ENCODE results near the gene TBC1D22A.
"Not testable (repeated sequence)": the region's sequence is repeated elsewhere in the genome, so short reads cannot be mapped to it uniquely, and the experiment has no call there.

The TBC1D22A gene

DNA sequence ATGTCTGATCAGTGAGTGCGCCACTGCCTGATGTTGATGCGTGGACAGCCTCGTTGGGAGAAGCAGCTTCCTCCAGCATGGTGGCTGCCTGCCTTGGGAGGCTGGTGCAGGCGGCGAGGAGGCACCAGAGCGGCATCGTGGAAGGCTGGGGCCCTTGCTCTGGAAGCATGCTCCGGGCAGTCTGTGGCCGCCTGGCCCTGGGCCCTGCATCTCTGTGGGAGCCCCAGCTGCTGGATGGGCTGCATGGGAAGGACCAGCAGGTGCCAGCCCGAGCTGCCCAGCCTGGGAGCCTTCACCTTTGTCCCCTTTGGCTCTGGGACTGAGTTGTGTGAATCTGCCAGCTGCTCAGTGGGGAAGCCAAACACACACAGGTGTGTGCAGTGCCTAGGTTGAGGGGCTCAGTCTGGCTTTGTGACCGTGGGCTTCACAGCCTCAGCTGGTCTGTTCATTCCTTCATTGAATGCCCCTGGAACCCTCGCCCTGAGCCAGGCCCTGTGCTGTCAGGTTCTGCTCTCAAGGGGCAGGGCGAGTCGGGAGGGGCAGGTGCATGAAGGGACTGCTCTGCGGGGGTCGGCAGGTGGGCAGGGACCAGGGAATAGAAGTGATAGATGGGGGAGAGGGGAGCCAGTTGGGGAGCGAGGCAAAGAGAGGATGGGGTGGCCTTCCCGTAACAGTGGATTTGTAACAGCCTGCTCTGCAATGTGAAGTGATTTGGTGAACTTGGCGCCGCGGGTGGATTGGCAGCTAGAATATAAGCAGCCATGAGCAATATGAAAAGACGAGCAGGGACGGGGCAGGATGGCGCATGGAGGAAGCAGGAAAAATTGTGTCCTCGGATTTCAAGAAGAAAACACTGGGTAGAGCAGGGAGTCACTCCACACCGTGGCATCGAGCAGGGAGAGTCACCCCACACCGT, 354.2 kb downstream of the TBC1D22A start:
- no peak for DNase-seq

DNA sequence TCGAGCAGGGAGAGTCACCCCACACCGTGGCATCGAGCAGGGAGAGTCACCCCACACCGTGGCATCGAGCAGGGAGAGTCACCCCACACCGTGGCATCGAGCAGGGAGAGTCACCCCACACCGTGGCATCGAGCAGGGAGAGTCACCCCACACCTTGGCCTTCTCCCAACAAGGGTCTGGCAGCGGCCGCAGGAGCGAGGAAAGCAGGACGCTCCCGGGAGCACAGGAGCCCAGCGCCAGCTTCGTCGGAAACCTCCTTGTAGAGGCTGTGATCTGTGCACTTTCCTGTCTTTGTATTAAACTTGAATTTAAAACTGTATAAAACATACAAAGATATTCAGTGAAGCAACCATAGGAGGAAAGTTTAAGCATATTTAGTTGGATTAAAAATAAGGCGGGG, 355.0 kb downstream of the TBC1D22A start:
- not testable (repeated sequence) for DNase-seq

DNA sequence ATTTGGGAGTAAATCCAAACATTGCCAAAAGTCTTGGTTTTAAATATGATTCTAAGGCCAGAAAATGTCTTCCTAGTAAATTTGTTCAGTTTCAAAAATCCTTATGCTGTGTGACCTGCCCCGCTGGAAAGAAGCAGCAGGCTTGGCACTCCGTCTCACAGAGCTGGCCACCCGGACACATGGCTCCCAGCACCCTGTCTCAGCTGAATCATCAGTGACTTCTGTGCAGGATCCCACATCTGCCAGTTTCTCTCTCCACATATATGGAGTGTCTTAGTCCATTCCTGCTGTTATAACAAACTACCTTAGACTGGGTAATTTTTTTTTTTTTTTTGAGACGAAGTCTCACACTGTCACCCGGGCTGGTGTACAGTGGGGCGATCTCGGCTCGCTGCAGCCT, 356.7 kb downstream of the TBC1D22A start:
- DNase-seq = no peak

DNA sequence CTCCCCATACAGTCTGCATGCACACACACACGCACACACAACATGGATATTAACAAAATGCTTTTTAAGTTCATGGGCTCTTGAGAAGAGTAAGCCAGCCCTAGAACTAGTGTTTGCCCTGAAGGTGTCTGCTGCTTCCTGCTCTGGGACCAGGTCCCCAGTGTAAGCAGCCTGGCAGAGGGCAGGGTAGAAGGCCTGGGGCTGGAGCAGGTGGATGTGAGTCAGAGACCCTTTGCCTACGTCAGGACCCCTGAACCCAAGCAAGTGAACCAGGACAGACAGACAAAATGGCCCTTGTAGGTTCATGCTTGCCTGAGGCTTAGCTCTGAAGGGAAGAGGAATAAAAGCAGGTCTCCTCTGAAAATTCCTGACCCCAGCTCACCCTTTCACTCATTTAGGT, 357.9 kb downstream of the TBC1D22A start:
- DNase-seq = no peak

DNA sequence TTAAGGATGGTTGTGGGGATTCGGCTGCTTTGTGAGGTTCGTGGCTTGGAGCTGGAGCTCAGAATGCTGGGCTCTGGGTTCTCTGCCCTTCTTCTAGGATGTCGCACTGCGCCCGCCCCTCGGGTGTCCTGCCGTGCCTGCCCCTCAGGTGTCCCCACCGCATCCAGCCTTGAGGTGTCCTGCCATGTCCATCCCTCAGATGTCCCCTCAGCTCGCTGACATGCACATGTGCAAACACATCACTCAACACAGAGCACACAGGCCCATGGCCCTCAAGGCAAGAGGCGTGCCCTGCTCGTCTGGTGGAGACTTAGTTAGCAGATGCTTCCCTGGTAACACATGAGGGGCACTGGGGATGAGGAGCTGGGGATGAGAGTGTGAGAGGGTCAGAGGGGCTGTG, 359.3 kb downstream of the TBC1D22A start:
- no peak for DNase-seq

DNA sequence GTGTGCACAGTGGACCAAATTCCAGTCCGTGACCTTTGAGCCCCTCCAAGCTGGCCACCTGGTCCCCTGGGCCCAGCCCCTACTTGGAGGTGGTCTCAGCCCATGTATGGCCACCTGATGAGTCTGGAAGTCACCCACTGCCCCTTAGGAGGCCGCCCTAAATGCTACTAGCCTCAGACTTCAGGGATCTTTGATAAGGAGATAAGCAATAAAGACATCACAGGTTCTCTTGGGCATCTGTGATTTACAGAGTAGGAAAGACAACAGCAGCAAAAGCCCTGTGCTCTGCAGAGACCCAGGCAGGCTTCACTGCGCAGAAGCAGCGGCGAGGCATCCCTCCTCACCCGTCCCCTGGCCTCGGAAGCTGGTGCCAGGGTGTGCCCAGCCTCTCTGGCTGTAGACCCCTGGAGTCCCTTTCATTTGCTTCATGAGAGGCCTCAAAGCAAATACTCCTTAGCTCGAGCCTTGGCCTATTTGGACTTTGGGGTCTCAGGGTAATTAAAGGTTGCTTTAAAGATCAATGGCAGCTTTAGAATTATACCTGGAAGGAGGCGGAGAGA, 360.1 kb downstream of the TBC1D22A start:
- DNase-seq = no peak

DNA sequence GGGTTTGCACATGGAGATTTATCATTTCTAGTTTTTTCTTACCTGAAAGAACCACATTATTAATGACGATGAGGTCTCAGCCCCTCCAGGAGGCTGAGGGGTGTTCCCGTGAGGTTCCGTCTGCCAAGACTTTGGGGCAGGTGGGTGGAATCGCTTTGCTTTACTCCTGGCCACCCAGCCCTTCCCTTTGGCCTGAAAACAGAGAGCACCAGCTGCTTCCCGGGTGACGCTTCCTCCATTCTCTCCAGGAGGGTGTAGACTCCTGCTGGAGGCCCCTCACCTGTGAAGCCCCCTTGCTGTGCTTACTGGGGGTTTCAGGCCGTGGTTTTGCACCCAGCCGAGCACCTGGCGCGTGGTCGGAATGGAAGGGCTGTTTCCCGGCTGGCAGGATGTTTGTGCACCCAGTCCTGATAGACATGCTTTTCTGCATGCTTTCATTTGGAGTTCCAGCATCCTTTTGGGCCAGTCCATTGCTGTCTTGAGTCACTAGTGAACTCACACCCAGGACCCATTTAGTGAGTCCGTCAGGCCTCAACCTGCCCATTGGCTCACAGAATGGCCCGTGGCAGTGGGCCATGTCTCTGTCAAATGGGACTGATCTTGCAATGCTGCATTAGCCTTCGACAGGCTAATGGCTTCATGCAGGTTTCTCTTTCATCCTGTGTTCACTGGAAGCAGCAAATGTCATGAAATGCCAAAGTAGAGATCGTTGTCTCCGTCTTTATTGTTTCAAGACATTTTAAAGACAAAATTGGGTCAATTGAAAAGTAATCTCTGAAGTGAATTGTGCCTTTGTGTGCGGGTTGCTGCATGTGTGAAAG, 360.8 kb downstream of the TBC1D22A start:
- no peak for DNase-seq

DNA sequence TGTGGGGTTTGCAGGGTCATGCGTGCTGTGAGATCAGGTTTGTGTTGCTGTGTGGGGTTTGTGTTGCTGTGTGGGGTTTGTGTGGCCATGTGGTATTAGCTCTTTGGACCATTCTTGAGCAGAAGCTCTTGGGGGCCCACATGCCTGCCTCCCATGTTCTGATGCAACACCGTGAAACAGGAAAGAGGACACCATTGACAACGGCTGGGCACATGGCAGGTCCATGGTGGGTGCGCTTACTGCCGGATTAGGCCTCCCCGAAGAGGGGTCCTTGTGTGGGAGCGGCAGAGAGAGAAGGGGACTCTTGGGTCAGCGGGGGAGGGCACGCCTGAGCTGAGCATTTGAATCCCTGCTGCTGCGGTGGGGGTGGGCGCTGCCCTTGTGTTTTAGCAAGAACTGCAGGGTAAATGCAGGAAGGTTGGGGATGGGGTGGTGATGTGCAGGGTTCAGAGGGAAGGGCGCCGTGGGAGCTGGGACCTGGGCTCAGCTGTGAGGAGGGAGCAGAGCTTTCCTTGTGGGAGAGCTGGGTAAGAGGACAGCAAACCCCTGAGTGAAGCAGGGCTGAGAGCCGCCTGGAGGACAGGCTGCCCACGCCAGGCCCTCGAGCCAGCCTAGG, 361.5 kb downstream of the TBC1D22A start:
- no peak for DNase-seq

DNA sequence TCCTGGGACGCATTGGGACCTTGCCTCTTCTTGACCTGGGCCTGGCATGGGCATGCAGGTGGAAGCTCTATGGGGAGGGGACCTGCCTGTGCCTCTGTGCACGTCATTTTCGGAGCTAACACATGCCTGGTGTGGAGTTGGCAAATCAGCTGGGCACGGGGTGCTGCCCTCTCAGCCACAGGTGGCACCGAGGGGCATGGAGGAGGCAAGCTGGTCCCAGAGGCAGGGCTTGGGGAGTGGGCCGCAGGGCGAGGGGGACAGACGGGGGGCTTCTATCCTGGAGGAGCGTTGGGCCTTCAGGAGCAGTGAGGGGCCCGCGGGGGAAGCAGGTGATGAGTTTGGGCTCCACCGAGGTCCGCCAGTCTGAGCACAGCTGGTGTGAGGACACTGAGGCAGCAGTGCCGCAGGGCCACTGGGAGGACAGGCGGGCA, 362.0 kb downstream of the TBC1D22A start:
- no peak for DNase-seq

DNA sequence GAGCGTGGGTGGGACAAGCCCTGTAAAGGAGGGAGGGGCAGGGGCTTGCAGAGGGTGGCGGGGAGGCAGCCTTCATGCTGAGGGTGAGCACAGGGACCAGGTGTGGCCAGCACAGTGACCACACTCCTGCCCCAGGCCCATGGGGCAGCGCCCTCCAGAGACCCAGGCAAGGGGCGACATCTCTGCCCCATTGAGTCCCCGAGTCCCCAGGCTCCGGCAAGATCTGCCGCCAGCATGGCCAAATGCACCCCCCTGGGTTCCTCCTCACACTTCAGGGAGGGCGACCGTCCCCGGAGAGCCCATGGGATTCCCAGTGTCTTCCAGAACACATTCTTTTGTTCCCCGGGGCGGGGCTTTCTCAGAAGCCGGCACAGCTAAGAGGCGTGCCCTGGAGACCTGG, 362.5 kb downstream of the TBC1D22A start:
- no peak for DNase-seq

DNA sequence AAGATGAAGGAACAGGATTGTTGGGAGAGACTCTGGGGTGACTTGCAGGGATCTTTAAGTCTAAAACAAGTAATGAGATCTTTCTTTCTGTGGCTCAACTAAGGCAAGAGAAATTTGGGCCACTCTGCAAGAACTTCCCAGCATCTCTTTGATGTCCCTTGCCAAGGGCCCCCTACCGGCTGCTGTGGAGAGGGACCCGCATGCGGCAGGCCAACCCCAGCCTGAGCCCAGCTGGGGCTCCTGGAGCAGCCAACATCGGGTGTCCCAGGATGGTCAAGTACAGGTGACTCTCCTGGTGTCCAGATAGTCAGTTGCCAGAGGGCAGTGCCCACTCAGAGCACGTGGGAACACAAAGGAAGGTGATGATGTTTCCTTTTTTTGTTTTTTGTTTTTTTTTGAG, 363.2 kb downstream of the TBC1D22A start:
- DNase-seq = no peak

DNA sequence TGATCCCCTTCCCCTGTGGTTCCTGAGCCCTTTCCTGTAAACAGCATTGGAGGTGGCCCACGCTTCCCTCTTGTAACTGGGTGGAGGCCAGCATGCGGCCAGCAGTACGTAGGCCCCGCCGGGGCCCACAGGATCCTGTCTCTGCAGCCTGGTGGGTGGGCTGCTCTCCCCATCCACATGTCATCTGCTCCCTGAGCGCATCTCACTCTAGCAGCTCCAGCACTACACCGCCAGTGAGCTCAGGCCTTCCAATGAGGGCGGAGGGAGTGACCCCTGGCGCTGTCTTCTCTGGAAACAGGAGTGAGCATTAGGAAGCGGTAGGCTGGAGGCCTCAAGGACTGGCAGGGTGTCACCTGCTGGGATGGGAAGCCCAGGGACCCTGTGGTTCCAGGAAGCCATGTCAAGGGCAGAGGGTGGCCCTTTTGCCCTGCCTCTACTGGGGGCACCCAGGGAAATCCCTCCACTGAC, 363.9 kb downstream of the TBC1D22A start:
- DNase-seq = no peak

DNA sequence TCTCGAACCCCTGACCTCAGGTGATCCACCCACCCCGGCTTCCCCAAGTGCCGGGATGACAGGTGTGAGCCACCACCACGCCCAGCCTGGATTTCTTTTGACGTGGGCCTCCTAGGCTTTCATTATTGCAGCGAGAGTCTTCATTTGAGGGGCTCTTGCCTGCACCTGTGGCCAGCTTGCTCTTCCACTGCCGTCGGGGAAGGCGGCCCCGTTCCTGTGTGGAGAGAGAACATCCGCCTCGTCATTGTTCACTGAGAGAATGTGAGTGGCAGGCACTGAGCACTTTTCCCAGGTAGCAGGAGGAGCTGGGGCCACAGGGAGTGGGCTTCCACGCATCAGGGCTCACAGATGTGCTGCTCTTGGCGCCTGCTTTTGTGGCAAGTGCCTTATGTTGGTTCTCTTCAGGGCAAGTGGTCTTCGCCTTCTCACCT, 365.0 kb downstream of the TBC1D22A start:
- DNase-seq = no peak

DNA sequence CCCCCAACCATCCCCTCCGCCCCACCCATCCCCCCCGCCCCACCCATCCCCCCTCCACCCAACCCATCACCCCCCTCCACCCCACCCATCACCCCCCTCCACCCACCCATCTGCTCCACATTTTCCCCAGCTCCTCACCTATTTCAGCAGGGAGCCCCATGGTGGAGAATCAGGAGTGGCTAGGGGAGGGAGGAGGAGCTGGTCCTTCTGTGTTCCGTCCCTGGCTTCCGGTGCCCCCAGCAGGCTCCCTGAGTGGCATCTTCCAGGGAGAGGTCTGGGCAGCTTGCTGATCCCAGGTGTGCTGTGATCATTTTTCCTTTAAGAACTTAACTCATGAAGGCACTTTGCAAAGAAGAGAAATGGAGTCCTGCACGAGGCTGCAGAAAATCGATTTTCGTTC, 365.8 kb downstream of the TBC1D22A start:
- DNase-seq = no peak

DNA sequence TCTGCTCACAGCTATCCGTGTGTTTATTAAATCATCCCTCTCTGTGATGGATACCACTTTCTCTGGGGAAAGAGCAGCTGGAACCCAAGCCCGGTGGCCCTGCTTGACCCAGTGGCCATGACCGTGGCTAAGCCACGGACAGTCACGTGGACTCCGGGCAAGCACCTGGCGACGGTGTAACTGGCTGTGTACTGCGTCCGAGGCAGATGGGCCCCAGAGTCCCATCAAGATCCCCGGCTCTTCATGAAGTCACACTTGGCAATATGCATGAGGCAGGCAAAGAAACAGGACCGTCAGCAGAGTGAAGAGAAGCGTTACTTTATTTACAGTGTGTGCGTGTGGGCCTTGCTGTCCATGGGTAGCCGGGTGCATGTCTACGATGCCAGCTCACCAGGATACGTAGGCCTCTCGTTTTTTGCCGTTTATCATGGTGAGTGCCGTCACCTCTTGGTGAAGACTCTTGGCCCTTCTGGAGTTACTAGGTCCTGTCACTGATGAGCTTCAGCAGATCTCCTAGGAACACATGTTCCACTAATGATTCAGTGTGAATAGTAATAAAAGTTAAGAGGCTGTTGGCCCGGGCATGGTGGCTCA, 366.3 kb downstream of the TBC1D22A start:
- DNase-seq = no peak

DNA sequence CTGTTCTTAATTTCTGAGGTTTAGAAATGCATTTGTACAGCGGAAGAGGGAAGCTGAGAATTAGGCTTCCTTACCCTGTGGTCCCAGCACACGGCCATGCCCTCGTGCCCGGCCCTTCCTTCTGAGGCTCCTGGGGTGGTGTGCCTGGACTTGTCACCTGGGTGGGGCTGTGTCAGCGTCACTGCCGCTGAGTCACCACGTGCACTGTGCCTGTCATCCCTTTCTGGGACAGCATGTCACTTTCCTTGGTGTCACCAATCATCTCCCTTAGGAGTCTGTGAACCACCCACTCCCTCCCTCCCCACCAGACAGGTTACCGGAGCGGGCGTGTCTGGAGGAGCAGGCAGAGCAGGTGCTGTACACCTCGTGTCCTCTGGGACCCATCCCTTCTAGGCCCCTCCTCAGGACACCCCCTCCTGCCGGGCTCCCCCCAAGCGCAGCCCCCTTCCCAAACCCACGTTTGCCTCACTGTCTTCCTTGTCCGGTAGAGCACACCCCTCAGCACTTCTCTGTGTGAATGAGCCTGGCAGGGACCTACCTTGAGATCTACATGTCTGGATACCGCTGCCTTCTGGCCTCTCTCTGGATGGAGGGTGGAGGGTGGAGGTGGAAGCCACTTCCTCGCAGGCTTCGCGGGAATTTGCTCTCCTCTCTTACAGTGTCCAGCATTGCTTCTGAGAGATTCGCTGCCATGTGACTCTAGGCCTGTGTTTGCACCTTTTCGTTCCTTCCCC, 367.6 kb downstream of the TBC1D22A start:
- DNase-seq = no peak

DNA sequence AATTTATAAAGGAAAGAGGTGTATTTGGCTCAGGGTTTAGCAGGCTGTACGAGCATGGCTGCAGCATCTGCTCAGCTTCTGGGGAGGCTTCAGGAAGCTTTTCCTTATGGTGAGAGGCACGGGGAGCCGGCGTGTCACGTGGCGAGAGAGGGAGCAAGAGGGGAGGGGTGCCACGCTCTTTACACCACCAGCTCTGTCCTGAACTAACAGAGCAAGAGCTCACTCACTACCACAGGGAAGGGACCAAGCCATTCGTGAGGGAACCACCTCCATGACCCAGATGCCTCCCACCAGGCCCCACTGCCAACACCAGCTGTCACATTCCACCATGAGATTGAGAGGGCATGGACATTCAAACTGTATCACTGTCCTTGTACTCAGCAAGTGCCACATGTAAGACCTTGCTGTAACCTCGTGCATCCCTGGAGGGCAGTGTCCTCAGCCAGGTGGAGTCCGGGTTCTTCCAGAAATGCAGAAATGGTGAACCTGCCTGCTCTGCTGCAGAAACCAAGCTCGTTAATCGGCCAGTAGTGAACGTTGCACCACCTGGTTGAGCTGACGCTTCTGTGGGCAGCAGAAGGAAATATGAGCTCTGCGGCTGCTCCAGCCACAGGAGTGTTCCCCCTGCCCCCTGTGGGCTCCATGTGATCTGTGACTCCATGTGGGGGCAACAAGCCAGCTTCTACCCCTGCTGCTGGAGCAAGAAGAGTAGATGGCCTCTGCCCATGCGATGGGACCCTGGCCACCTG, 368.6 kb downstream of the TBC1D22A start:
- no peak for DNase-seq

DNA sequence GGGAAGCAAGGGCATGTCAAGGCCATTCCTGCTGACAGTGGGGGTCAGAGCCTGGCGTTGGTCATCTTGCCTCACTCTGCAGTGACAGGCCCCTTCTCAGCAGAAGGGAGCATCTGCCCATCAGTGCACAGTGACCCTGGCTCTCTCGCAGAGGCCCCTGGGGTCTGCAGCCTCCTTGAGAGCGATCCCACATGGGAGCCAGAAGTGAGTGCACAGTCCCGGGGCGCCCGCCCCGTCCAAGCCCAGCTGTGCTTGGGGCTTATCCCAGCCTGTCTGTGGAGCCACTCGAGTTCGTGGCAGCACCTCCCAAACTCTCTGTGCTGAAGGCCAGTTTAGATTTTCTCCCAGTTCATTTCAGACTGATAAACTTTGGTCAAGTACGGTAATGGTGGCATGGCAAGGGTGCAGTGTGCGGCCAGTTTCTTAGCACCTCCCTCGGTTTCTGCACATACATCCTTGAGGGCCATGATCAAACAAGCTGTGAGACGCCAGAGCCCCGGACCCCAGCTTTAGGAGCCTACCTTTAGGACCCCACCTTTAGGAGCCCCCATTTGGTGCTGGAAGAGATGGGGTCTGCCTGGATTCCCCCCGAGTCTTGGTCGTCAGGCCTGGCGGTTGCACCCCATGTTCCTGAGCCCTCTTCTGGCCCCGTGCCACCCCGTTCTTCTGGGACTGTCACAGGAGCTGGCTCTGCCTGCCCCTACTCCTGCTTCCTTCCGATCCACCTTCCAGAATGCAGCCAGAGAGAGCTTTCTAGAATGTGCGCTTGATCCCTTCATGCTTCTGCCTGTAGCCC, 369.4 kb downstream of the TBC1D22A start:
- no peak for DNase-seq

DNA sequence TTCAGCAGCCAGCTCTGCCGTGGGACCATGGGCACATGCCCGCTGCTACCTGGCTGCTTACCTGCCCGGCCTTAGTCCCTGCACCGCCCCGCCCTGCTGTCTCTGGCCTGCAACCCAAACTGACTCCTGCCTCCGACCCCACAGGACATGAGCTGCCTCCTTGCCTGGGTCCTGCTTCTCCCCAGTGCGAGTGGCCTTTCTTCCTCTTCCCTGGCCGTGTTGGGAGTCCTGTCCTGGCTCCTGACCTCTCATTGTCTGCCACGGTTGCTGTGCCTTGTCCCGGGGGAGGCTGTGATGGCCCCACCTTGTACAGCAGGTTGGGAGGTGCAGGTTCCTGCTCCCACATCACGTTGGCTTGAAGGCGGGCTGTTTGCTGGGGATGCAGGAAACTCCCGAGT, 370.0 kb downstream of the TBC1D22A start:
- DNase-seq = no peak
